B cell (primary cell): ENCODE measurements around the gene RCAN3. TPM values are rescaled to one million over a fixed set of nuclear protein-coding genes. Genes with fewer than 3 reads are reported as not detected.
"Not testable (repeated sequence)": the region's sequence is repeated elsewhere in the genome, so short reads cannot be mapped to it uniquely, and the experiment has no call there.

Experiments used
- ATAC-seq: fragments of 200-7000 bp; cut with Tn5 transposase; one replicate; pipeline ENCODE4 v1.10.0; 2021; ENCODE audit warnings: low read depth, mild to moderate bottlenecking, moderate number of reproducible peaks, moderate library complexity
- CTCF ChIA-PET: fragments of 350-600 bp; sonication (Branson Sonifier 250); formaldehyde crosslinking; loops from one replicate; lab custom pipeline; 2021; ENCODE audit warnings: antibody characterized with exemption, inconsistent platforms; lab: Charles Lee
- POLR2A ChIA-PET: fragments of 350-600 bp; sonication (Branson Sonifier 250); formaldehyde crosslinking; loops from one replicate; lab custom pipeline; 2021; ENCODE audit warnings: antibody characterized with exemption; lab: Charles Lee
- DNase-seq: peaks from one replicate; pipeline ENCODE4 v3.0.0; 2013
- H2AFZ ChIP-seq: 2 replicates; pipeline ENCODE4 v1.6.1; 2012; ENCODE audit warnings: mild to moderate bottlenecking, low read depth, low read length; ENCODE audit not compliant: insufficient read depth, poor library complexity, severe bottlenecking
- H3K27ac ChIP-seq, 2 donors: 1 replicate in 1 of 2; 2 replicates in 1 of 2; pipeline ENCODE4 v1.5.1; 2012 to 2013; ENCODE audit warnings: low read length in 2 of 2, mild to moderate bottlenecking in 2 of 2, moderate library complexity in 1 of 2
- H3K27me3 ChIP-seq, 4 experiments: fragments of 200-600 bp in 1 of 4; sonication (generic) in 1 of 4; replicated peaks in 1 of 4; 1 replicate in 2 of 4; 2 replicates in 2 of 4; pipeline versions ENCODE4 v1.6.1 to v1.7.0; 2013 to 2016; ENCODE audit warnings: low read length in 3 of 4, mild to moderate bottlenecking in 2 of 4, mixed read lengths in 1 of 4, moderate library complexity in 1 of 4; ENCODE audit not compliant: insufficient read depth in 4 of 4, control insufficient read depth in 3 of 4; ENCODE audit errors: control extremely low read depth in 1 of 4
- H3K36me3 ChIP-seq, 2 experiments: replicated peaks in 1 of 2; 1 replicate in 1 of 2; 2 replicates in 1 of 2; pipeline versions ENCODE4 v1.6.1 to v1.7.1; 2013; ENCODE audit warnings: low read length in 1 of 2; ENCODE audit not compliant: insufficient read depth in 2 of 2, control insufficient read depth in 1 of 2; ENCODE audit errors: control extremely low read depth in 1 of 2, extremely low read depth in 1 of 2
- H3K4me1 ChIP-seq, 2 donors: fragments of 200-600 bp in 1 of 2; sonication (generic) in 1 of 2; 1 replicate in 1 of 2; 2 replicates in 1 of 2; pipeline versions ENCODE4 v1.5.1 to v1.6.1; 2013 to 2017; ENCODE audit warnings: low read length in 2 of 2; ENCODE audit not compliant: control insufficient read depth in 2 of 2, insufficient read depth in 2 of 2
- H3K4me2 ChIP-seq: replicated peaks from 2 replicates; pipeline ENCODE3; 2012; ENCODE audit warnings: mild to moderate bottlenecking, low read depth, low read length; ENCODE audit not compliant: poor library complexity, severe bottlenecking
- H3K4me3 ChIP-seq, 5 experiments: fragments of 200-600 bp in 1 of 5; sonication (generic) in 1 of 5; 1 replicate in 3 of 5; 2 replicates in 2 of 5; pipeline versions ENCODE4 v1.5.1 to v1.7.0; 2011 to 2016; ENCODE audit warnings: low read length in 4 of 5, mild to moderate bottlenecking in 4 of 5, low read depth in 2 of 5, control low read depth in 1 of 5, moderate library complexity in 1 of 5; ENCODE audit not compliant: insufficient read depth in 1 of 5; ENCODE audit errors: control extremely low read depth in 1 of 5, extremely low read depth in 1 of 5
- H3K79me2 ChIP-seq: fragments of 200-600 bp; sonication (generic); one replicate; pipeline ENCODE4 v1.6.0; 2016; ENCODE audit warnings: low read length; ENCODE audit not compliant: control insufficient read depth, insufficient read depth
- H3K9ac ChIP-seq: fragments of 200-600 bp; sonication (generic); 2 replicates; pipeline ENCODE4 v1.6.1; 2017; ENCODE audit warnings: mild to moderate bottlenecking, low read length, moderate library complexity
- H3K9me3 ChIP-seq, 3 donors: one replicate each; pipeline versions ENCODE4 v1.6.1 to v1.7.1; 2013; ENCODE audit warnings: low read length in 2 of 3; ENCODE audit not compliant: control insufficient read depth in 2 of 3, insufficient read depth in 1 of 3; ENCODE audit errors: control extremely low read depth in 1 of 3
- H4K20me1 ChIP-seq: 2 replicates; pipeline ENCODE4 v1.6.0; 2012; ENCODE audit warnings: mild to moderate bottlenecking, low read length; ENCODE audit not compliant: insufficient read depth, control insufficient read depth, poor library complexity, severe bottlenecking
- H3K27ac Mint-ChIP-seq: one replicate; pipeline ENCODE4 v1.8.0; 2021; ENCODE audit warnings: mixed read lengths
- H3K27me3 Mint-ChIP-seq: one replicate; pipeline ENCODE4 v1.8.0; 2021; ENCODE audit warnings: mixed read lengths
- H3K4me1 Mint-ChIP-seq: one replicate; pipeline ENCODE4 v1.8.0; 2021; ENCODE audit warnings: mixed read lengths
- H3K4me3 Mint-ChIP-seq: one replicate; pipeline ENCODE4 v1.8.0; 2021; ENCODE audit warnings: mixed read lengths
- H3K9me3 Mint-ChIP-seq: one replicate; pipeline ENCODE4 v1.8.0; 2022; ENCODE audit warnings: mixed read lengths; ENCODE audit not compliant: insufficient read depth
- CTCF ChIP-seq: fragments of 200-600 bp; IDR thresholded peaks from one replicate; pipeline ENCODE4 v1.8.0; 2022; ENCODE audit warnings: antibody characterized with exemption, mild to moderate bottlenecking
- EZH2 ChIP-seq: IDR thresholded peaks from 2 replicates; pipeline ENCODE4 v1.6.1; 2012; ENCODE audit warnings: borderline replicate concordance, low read depth, mild to moderate bottlenecking, moderate library complexity, low read length; ENCODE audit not compliant: insufficient read depth, poor library complexity, severe bottlenecking
- WGBS: methylation state at CpG from one replicate; pipeline ENCODE4 v1.1.5; 2013; ENCODE audit warnings: missing lambda C conversion rate; ENCODE audit not compliant: insufficient coverage; 5-methylcytosine and 5-hydroxymethylcytosine counted together
- intact Hi-C: fragments of 100-400 bp; cut with micrococcal nuclease; formaldehyde crosslinking; loops from one replicate; pipeline ENCODE4 v1.10.0; 2022
- polyA plus RNA-seq: library from polyadenylated mRNA; depleted of rRNA; stranded (reverse); fragments of >200 nt; gene quantifications from 2 replicates; pipeline ENCODE4 v1.2.3, GENCODE V29; 2012
- total RNA-seq, 2 donors: library from RNA; stranded (reverse); fragments of 120-200 nt in 1 of 2; gene quantifications; 1 replicate in 1 of 2; 2 replicates in 1 of 2; pipeline versions ENCODE4 v1.2.3 to v1.2.4, GENCODE V29; 2013 to 2022

RCAN3 gene
- total and polyA plus RNA-seq, 2 donors (not counting 1 experiment from before 2014, with no cell fraction given): 19.3 to 37.3 TPM

GRCh38 chr1:24516506-24516905 lies 13.9 kb downstream of the RCAN3 start:
- H3K27me3 ChIP-seq: no peaks in the 10 kb centered on the region
- no peak overlapping the region for H3K9ac ChIP-seq
- H3K79me2 ChIP-seq: peaks cover 29% of the 10 kb centered on the region
- H2AFZ ChIP-seq: no peak overlapping the region
- TF ChIP-seq EZH2 (no peak), CTCF (no peak)
- H3K4me3 ChIP-seq: no peak overlapping the region
- intact Hi-C loops: no loop called here
- DNase-seq (no peak), ATAC-seq (no peak)
- no peak overlapping the region for H3K27ac Mint-ChIP-seq
- H3K4me3 Mint-ChIP-seq: no peak overlapping the region
- ChIA-PET CTCF (interaction anchor here (0.7 to 1.0 kb wide), 5 partner anchors 9 to 120 kb away, joined by 3 to 7 read pairs (median 3); no protein-coding TSS in a partner anchor), POLR2A (interaction anchor here (0.7 kb wide), 1 partner anchor 9 kb away, joined by 3 read pairs; no protein-coding TSS in a partner anchor)
- no peaks in the 10 kb centered on the region for H3K4me1 ChIP-seq
- peaks cover 15% of the 10 kb centered on the region for H4K20me1 ChIP-seq
- H3K4me1 Mint-ChIP-seq: peaks cover 6% of the 10 kb centered on the region
- no peak overlapping the region for H3K4me2 ChIP-seq
- 95% methylated on average over 12 of the region's 12 CpGs for WGBS
- peaks cover 3 to 21% of the 10 kb centered on the region in 2 experiments for H3K36me3 ChIP-seq
- peaks cover 0 to 2% (median 0%) of the 10 kb centered on the region in 3 donors for H3K9me3 ChIP-seq
- no peaks in the 10 kb centered on the region for H3K9me3 Mint-ChIP-seq
- no peak overlapping the region for H3K27ac ChIP-seq
- H3K27me3 Mint-ChIP-seq: no peaks in the 10 kb centered on the region

- POLR2A ChIA-PET: no interaction called here
- intact Hi-C loops: no loop called here
- no peak overlapping the region for H2AFZ ChIP-seq
- CTCF ChIA-PET: interaction anchor here (0.6 to 1.3 kb wide), 6 partner anchors 14 to 1099 kb away, joined by 3 to 6 read pairs (median 4); partner anchors contain the start of gene NIPAL3
- peaks cover 3 to 23% of the 10 kb centered on the region in 2 experiments for H3K36me3 ChIP-seq
- WGBS: 100% methylated on average over 1 of the region's 4 CpGs
- no peak for ATAC-seq
- no peak overlapping the region for H3K27ac Mint-ChIP-seq
- peaks cover 22% of the 10 kb centered on the region for H3K79me2 ChIP-seq
- no peak overlapping the region for H3K27ac ChIP-seq
- no peaks in the 10 kb centered on the region for H3K27me3 Mint-ChIP-seq
- no peaks in the 10 kb centered on the region for H3K27me3 ChIP-seq
- peaks cover 7% of the 10 kb centered on the region for H4K20me1 ChIP-seq
- H3K4me3 ChIP-seq: no peak overlapping the region
- DNase-seq: no peak
- H3K4me2 ChIP-seq: no peak overlapping the region
- no peak for TF ChIP-seq CTCF
- no peaks in the 10 kb centered on the region for H3K9me3 Mint-ChIP-seq
- no peak overlapping the region for H3K4me3 Mint-ChIP-seq
- peaks cover 3% of the 10 kb centered on the region for H3K4me1 Mint-ChIP-seq
- H3K9ac ChIP-seq: no peak overlapping the region
- peaks cover 0 to 2% (median 0%) of the 10 kb centered on the region in 3 donors for H3K9me3 ChIP-seq
- no peaks in the 10 kb centered on the region for H3K4me1 ChIP-seq
Observed at GRCh38 chr1:24517898-24518297, 15.3 kb downstream of the RCAN3 start.

GRCh38 chr1:24520282-24520681 lies 17.6 kb downstream of the RCAN3 start:
- ATAC-seq, H3K4me3 Mint-ChIP-seq, H3K4me1 ChIP-seq, intact Hi-C loops, DNase-seq, H3K9ac ChIP-seq, H3K4me1 Mint-ChIP-seq, H3K27ac ChIP-seq, H3K27ac Mint-ChIP-seq, H2AFZ ChIP-seq, H3K27me3 Mint-ChIP-seq, H3K4me2 ChIP-seq, H3K4me3 ChIP-seq, H3K27me3 ChIP-seq, H3K9me3 Mint-ChIP-seq, CTCF ChIA-PET, H3K9me3 ChIP-seq, H4K20me1 ChIP-seq, POLR2A ChIA-PET: not testable (repeated sequence)
- no CpG with 5 or more reads among the region's 5 CpGs for whole genome bisulfite sequencing
- peaks cover 5 to 20% of the 10 kb centered on the region in 2 experiments for H3K36me3 ChIP-seq
- peaks cover 31% of the 10 kb centered on the region for H3K79me2 ChIP-seq
